ENCODE results near the gene IQCM. TPM values are rescaled to one million over a fixed set of nuclear protein-coding genes. Genes with fewer than 3 reads are reported as not detected.
"Not testable (repeated sequence)": the region's sequence is repeated elsewhere in the genome, so short reads cannot be mapped to it uniquely, and the experiment has no call there.

Gene IQCM
- total RNA-seq, 1 donor from 2014 or later = not detected

- H3K27ac Mint-ChIP-seq = no peak overlapping the region
- H3K36me3 Mint-ChIP-seq = no peaks in the 10 kb centered on the region
- no peaks in the 10 kb centered on the region for H3K27me3 Mint-ChIP-seq
- DNase-seq (ENCODE audit: extremely low spot score, unreplicated experiment) = no peak
- no peak overlapping the region for H3K4me3 Mint-ChIP-seq
- no peaks in the 10 kb centered on the region for H3K9me3 Mint-ChIP-seq
- no peak for TF ChIP-seq CTCF (conservative IDR thresholded peaks at IDR 0.05)
- H3K4me1 Mint-ChIP-seq (ENCODE audit: unreplicated experiment) = no peaks in the 10 kb centered on the region
Observed at GRCh38 chr4:149499726-149500125, 315.9 kb downstream of the IQCM start.

- Mint-ChIP-seq H3K4me3 (no peak overlapping the region), H3K27ac (no peak overlapping the region), H3K9me3 (no peaks in the 10 kb centered on the region), H3K27me3 (no peaks in the 10 kb centered on the region), H3K4me1 (ENCODE audit: unreplicated experiment) (no peaks in the 10 kb centered on the region), H3K36me3 (no peaks in the 10 kb centered on the region)
- no peak for DNase-seq (ENCODE audit: extremely low spot score, unreplicated experiment)
- no peak for TF ChIP-seq CTCF (conservative IDR thresholded peaks at IDR 0.05)
Observed at GRCh38 chr4:149498246-149498645, 317.4 kb downstream of the IQCM start.

GRCh38 chr4:149493492-149493891 is 322.2 kb downstream of the IQCM start:
- Mint-ChIP-seq H3K4me1 (ENCODE audit: unreplicated experiment) (no peaks in the 10 kb centered on the region), H3K4me3 (no peak overlapping the region), H3K27ac (no peak overlapping the region), H3K9me3 (no peaks in the 10 kb centered on the region), H3K27me3 (no peaks in the 10 kb centered on the region), H3K36me3 (no peaks in the 10 kb centered on the region)
- TF ChIP-seq CTCF (conservative IDR thresholded peaks at IDR 0.05) = no peak
- DNase-seq (ENCODE audit: extremely low spot score, unreplicated experiment) = no peak

DNA sequence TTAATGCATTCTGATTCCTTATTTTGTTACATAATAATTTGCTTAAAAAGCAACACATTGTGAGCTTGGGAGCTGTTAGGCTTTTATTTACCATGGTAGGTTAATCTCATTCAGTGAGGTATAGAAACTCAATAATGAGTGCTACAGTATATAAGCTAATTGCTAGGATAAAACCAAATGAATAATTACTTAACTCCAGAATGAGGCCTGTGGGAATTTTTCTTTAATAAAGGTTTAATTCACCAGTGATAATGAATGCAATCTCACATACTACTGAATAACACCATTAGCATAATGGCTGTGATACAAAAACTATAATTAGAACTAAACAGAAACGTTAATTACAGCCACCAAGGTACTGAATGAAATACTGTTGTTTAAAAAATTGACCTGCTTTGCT is 326.3 kb downstream of the IQCM start:
- Mint-ChIP-seq H3K27ac (no peak overlapping the region), H3K4me3 (no peak overlapping the region), H3K27me3 (no peaks in the 10 kb centered on the region), H3K9me3 (no peaks in the 10 kb centered on the region), H3K4me1 (ENCODE audit: unreplicated experiment) (no peaks in the 10 kb centered on the region), H3K36me3 (no peaks in the 10 kb centered on the region)
- no peak for TF ChIP-seq CTCF (conservative IDR thresholded peaks at IDR 0.05)
- no peak for DNase-seq (ENCODE audit: extremely low spot score, unreplicated experiment)

DNA sequence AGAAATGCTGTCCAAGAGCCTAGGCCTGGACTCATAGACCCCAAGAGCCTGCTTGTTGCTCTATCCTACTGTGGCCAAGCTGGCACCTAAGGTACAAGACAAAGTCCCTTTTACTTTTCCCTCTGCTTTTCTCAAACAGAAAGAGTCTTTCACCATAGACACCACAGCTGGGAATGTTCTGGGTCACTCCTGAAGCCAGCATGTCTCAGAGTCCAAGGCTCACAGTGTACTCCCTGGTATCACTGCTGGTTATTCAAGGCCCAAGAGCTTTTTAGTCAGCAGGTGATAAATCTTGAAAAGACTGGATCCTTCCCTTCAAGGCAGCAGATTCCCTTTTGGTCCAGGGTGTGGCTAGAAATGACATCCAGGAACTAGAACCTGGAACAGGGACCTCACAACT is 328.8 kb downstream of the IQCM start:
- H3K36me3 Mint-ChIP-seq = no peaks in the 10 kb centered on the region
- no peak for DNase-seq (ENCODE audit: extremely low spot score, unreplicated experiment)
- no peaks in the 10 kb centered on the region for H3K9me3 Mint-ChIP-seq
- no peaks in the 10 kb centered on the region for H3K4me1 Mint-ChIP-seq (ENCODE audit: unreplicated experiment)
- H3K4me3 Mint-ChIP-seq = no peak overlapping the region
- no peak for TF ChIP-seq CTCF (conservative IDR thresholded peaks at IDR 0.05)
- no peak overlapping the region for H3K27ac Mint-ChIP-seq
- no peaks in the 10 kb centered on the region for H3K27me3 Mint-ChIP-seq

- DNase-seq (ENCODE audit: extremely low spot score, unreplicated experiment); H3K27me3 Mint-ChIP-seq; H3K9me3 Mint-ChIP-seq; H3K4me3 Mint-ChIP-seq; H3K4me1 Mint-ChIP-seq (ENCODE audit: unreplicated experiment); H3K36me3 Mint-ChIP-seq; H3K27ac Mint-ChIP-seq: not testable (repeated sequence)
Observed at GRCh38 chr4:149468669-149469068, 347.0 kb downstream of the IQCM start.

Data from type B pancreatic cell (in vitro differentiated cells).